Stimulated activated naive CD4-positive, alpha-beta T cell treated with Interleukin-2 at 50 U/mL for 16 hours (primary cell): ENCODE measurements around the gene KCNH5.
"Not testable (repeated sequence)": the region's sequence is repeated elsewhere in the genome, so short reads cannot be mapped to it uniquely, and the experiment has no call there.

Experiments
- DNase-seq: peaks from one replicate; lab custom pipeline; 2025; lab: John Stamatoyannopoulos, UW

KCNH5 gene

DNA sequence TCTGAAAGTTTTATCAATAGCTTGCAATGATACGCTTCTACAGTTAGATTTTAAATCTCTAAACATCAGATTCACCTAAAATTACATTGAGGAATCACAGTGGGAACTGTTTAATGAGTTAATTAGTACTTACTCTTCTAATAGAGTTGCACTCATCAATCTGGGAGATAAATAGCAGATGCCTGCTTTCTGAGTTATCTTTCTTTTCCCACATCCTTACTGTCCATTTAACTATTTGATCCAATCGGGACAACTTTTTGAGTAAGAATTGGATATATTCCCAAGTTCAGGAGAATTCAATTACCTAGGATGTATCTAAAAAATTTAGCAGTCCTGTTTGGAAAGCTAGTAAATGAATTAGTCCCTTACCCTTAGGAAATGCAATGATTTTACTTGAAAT lies 162.3 kb downstream of the KCNH5 start:
- DNase-seq: no peak

DNA sequence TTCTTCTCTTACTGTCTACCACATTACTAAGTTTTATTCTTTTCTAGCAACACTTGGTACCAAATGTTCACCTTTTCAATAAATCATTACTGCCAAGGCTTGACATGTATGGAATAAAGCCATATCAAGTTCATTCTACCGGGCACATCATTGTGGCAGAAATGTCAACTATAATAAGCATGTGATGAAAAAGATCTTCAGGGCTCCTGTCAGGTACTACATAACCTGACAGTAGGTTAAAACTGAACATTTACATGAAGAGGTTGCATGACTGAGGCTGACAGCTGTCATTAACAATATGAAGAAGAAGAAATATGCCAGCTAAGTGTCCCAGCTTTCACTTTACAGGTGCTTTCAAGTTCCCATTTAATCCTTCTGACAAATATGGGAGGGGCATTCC lies 178.9 kb downstream of the KCNH5 start:
- DNase-seq: no peak

GRCh38 chr14:62864588-62864987 lies 180.7 kb downstream of the KCNH5 start:
- DNase-seq: no peak

- not testable (repeated sequence) for DNase-seq
Observed at GRCh38 chr14:62858011-62858410, 187.2 kb downstream of the KCNH5 start.

DNA sequence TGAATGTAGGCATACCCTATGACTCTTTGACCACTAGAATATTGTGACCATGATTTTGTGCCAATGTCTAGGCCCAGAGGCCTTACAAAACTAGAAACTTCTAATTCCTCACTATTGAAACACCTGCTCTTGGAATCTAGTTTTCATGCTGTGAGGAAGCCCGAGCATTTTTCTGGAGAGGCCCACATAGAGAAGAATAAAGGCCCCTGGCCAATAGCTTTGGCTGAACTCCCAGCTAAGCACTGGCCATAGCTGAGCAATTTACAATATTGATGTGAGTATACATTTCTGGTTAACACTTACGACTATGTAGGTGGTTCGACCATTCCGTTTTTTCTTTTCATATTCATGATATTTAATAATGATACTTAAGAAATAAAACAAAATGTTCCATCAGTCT lies 190.3 kb downstream of the KCNH5 start:
- no peak for DNase-seq

DNA sequence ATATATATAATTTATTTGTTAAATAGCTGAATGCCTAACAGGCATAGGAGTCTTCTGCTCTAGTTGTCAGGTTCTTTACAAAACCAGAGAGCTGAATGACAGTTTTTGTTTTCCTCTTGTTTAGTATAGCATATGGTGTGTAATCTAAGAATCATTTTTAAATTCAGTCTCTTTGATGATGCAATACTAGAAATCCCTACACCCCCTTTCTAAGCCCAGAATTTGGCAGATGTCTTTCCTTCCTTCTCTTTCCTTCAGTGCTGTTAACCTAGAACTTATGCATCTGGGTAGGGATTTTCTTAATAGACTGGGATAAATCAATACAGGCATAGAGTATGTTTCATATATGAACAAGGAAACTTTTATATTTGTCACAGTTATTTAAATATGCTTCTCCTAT lies 198.1 kb downstream of the KCNH5 start:
- no peak for DNase-seq

GRCh38 chr14:62844546-62844945 lies 200.7 kb downstream of the KCNH5 start:
- no peak for DNase-seq

DNA sequence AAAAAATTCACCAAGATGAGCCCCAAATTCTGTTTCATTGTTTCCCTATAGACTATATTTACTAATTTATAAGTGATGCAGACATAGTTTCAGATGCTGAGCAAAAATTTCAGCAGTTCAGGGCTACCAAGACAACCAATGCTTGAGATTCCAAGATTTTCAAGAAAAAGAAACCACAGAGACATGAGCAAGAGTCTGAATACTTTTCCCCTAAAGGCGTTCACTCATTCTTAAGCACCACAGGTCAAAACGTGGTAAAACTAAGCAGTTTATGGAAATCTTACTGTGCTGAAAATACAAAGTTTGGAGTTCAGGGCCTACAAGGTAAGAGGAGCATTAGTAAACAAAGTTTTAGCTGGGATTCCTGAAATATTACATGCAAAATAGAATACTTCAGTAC lies 221.2 kb downstream of the KCNH5 start:
- DNase-seq: no peak

DNA sequence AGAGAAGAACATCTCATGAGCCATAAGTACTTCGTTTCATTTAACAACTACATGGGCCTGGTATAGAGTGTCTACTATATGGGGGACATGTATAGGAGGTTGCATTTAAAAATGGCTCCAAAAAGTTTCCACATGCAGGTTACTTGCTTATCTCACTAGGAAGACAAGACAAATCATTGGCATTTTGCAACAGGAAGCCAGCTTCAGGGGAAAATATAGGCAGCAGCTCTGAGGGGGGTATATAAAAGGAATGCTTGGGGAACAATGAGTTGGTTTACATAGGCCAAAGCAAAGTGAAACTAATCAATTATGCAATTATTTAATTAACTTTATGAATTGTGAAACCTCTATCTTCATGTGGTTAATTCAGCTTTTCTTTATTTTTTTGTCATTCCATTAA lies 225.3 kb downstream of the KCNH5 start:
- DNase-seq: no peak

DNA sequence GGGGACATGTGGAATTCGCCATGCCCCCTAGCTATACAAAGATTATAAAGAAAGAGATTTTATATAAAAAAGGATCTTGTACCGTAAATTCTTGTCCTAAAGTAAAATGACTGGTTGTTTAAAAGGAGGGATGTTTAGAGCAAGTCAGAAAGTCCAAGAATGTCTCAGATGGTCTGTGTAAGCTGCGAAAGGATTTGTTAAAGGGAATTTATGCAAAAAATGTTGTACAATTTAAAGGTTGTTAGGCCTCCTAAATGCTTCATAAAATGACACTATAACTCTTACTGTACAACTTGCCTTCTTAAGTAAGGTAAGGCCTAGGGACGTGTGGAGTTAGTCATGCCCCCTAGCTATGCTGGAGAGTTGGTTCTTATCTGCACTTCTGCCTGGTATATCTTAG lies 237.6 kb downstream of the KCNH5 start:
- no peak for DNase-seq

DNA sequence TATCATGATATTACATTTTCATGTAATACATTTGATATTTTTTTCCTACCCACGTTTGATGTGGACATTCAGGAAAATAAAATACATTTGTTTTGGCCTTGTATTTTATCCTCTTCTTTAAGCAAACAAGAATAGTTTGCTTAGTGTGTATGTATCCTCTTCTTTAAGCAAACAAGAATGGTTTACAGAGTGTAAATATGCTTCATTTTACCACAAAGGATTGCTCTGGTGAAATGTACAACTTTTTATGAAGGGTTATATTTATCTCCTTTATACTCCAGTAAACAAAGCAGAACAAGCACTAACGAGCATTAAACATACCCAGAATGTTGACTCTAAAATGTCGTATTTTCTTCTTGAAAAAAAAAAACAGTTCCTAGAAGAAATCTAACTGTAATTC lies 244.7 kb downstream of the KCNH5 start:
- DNase-seq: no peak

GRCh38 chr14:62796431-62796830 lies 248.8 kb downstream of the KCNH5 start:
- no peak for DNase-seq

DNA sequence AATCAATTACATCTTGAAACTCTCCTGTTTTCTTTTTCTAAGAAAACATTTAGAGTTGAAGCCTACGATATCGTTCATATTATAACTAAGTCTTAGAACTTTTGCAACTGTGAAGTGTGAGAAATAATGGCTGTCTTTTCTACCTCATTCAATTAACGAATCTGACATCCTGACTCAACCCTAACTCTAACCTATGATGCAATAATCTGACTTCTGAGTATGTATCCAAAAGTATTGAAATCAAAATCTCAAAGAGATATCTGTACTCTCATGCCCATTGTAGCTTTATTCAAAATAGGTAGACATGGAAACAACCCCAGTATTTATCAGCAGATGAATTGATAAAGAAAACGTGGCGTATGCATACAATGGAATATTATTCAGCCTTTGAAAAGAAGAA lies 252.7 kb downstream of the KCNH5 start:
- DNase-seq: no peak

- DNase-seq: not testable (repeated sequence)
Observed at GRCh38 chr14:62781328-62781727, 263.9 kb downstream of the KCNH5 start.

GRCh38 chr14:62778852-62779251 lies 266.4 kb downstream of the KCNH5 start:
- DNase-seq: no peak

- no peak for DNase-seq
Observed at GRCh38 chr14:62778310-62778709, 266.9 kb downstream of the KCNH5 start.

DNA sequence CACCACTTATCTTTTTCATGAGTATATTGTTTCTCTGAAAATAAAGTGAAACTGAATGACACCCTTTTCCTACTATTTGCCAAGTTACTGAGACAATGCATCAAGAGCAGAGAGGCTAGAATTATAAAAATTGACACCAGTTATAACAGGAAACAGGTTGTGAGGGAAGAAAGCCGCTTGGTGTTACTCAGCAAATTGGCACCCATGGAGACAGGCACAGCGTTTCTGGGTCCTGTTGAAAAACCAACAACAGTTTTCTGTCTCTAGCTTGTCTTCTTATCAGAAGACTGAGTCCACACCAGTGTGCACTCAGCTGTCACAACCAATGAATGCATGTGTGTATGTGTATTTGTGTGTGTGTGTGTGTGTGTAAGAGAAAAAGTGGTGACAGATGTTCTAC lies 267.7 kb downstream of the KCNH5 start:
- no peak for DNase-seq

DNA sequence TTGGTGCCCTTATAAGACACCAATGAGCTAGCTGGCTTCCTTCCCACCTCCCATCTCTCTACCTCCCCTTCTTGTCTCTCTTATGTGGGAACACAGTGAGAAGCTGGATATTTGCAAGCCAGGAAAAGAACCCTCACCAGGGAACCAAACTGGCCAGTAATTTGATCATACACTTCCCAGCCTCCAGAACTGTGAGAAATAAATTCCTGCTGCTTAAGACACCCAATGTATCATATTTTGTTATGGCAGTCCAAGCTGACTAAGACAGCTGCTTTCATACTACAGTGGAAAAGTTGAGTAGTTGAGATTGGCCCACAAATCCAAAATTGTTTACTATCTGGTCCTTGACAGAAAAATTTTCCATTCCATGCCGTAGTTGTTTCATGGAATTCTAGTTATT lies 269.0 kb downstream of the KCNH5 start:
- no peak for DNase-seq

- no peak for DNase-seq
Observed at GRCh38 chr14:62768753-62769152, 276.5 kb downstream of the KCNH5 start.

GRCh38 chr14:62763951-62764350 lies 281.3 kb downstream of the KCNH5 start:
- DNase-seq: no peak

GRCh38 chr14:62759796-62760195 lies 285.5 kb downstream of the KCNH5 start:
- no peak for DNase-seq

GRCh38 chr14:62746881-62747280 lies 298.4 kb downstream of the KCNH5 start:
- DNase-seq: not testable (repeated sequence)

DNA sequence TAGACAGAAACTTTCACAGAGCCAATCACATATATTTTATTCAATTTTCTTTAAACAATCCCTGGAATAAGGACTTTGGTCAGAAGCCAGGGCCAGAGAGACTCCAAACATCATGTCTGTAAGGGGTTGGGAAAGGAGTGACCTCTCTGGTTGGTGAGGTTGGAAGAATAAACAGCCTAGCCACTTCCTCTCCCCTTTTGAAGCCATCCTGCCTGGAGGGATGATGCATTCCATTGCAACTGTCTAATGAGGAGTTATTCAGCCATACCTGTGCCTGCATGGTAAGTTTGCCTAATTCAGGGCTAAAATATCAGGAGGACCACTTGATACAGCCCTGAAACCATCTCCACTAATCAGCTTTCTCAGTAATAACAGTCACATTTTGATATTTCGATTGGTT lies 299.8 kb downstream of the KCNH5 start:
- no peak for DNase-seq

DNA sequence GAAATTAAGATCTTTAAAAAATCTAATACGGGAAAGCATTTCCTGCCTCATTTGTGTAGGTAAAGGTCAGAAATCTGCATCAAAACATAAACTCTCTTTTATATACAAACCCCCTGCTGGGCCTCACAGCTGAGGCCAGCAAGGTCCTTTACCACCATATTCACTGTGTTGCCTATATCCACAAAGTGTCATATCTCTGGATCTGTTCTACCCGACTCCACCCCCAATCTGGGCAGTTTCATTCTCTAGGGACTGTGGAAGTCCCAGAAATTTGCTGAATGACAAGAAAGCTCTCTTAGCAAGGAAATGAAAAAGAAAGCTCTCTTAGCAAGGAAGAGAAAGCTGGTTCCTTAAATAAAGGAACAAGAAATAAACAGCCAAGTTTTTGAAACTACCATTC lies 301.7 kb downstream of the KCNH5 start:
- DNase-seq: no peak

DNA sequence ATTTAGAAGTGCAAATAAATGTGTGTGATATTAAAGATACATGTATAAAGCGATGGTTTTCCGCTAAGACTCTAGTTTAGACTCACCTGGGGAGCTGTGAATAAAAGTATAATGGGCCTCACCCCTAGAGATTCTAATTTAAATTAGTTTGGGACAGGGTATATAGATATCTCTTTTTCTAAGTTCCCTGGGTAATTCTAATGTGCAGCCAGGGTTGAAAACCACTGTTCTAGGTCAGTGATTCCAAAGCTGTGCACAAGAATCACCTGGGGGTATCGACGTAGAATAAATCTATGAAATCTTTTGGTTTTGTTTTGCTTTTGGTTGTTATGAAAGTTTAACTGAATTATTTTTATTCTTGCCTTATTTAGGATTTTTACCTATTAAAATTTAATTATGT lies 302.1 kb downstream of the KCNH5 start:
- DNase-seq: no peak
